ENCODE data around the gene TMPRSS9.

- TF ChIP-seq YY1 (IDR thresholded peaks at IDR 0.05; ENCODE audit: low read depth) = no peak
- TF ChIP-seq NFIC (IDR thresholded peaks at IDR 0.05) = no peak
- TF ChIP-seq, protein P1, sequence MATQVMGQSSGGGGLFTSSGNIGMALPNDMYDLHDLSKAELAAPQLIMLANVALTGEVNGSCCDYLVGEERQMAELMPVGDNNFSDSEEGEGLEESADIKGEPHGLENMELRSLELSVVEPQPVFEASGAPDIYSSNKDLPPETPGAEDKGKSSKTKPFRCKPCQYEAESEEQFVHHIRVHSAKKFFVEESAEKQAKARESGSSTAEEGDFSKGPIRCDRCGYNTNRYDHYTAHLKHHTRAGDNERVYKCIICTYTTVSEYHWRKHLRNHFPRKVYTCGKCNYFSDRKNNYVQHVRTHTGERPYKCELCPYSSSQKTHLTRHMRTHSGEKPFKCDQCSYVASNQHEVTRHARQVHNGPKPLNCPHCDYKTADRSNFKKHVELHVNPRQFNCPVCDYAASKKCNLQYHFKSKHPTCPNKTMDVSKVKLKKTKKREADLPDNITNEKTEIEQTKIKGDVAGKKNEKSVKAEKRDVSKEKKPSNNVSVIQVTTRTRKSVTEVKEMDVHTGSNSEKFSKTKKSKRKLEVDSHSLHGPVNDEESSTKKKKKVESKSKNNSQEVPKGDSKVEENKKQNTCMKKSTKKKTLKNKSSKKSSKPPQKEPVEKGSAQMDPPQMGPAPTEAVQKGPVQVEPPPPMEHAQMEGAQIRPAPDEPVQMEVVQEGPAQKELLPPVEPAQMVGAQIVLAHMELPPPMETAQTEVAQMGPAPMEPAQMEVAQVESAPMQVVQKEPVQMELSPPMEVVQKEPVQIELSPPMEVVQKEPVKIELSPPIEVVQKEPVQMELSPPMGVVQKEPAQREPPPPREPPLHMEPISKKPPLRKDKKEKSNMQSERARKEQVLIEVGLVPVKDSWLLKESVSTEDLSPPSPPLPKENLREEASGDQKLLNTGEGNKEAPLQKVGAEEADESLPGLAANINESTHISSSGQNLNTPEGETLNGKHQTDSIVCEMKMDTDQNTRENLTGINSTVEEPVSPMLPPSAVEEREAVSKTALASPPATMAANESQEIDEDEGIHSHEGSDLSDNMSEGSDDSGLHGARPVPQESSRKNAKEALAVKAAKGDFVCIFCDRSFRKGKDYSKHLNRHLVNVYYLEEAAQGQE (IDR thresholded peaks at IDR 0.05; ENCODE audit: low read depth) = no peak
- no peak for TF ChIP-seq TCF12 (IDR thresholded peaks at IDR 0.05; ENCODE audit: low read depth)
- TF ChIP-seq FOXM1 (IDR thresholded peaks at IDR 0.05; ENCODE audit: borderline replicate concordance, low read depth) = no peak
Measured at GRCh38 chr19:2321565-2322283, 38.3 kb upstream of the TMPRSS9 start.

All from Ishikawa (cell line).